ENCODE data around the gene ITSN2.

Gene ITSN2

GRCh38 chr2:24174851-24175277 lies 185.5 kb downstream of the ITSN2 start, which contains the start of gene FAM228A:
Gene FAM228A (plus strand): TSS chr2:24175053. CDS start chr2:24175481, 428 bp downstream.
- DNase-seq = no peak

GRCh38 chr2:24169023-24169422 lies 191.3 kb downstream of the ITSN2 start:
- no peak for DNase-seq

GRCh38 chr2:24164416-24164973 lies 195.8 kb downstream of the ITSN2 start:
- DNase-seq = peak; percentile 4

- DNase-seq = no peak
These were observed 196.7 kb downstream of the ITSN2 start for GRCh38 chr2:24163601-24164000.

GRCh38 chr2:24163186-24163585 lies 197.2 kb downstream of the ITSN2 start:
- DNase-seq = no peak

GRCh38 chr2:24162494-24162893 lies 197.8 kb downstream of the ITSN2 start:
- DNase-seq = no peak

- no peak for DNase-seq
These were observed 199.6 kb downstream of the ITSN2 start for GRCh38 chr2:24160761-24161160.

- DNase-seq = no peak
These were observed 200.6 kb downstream of the ITSN2 start for GRCh38 chr2:24159708-24160107.

GRCh38 chr2:24158131-24158530 lies 202.2 kb downstream of the ITSN2 start:
- no peak for DNase-seq

GRCh38 chr2:24153478-24153877 lies 206.9 kb downstream of the ITSN2 start:
- no peak for DNase-seq

Measured in CD4-positive, alpha-beta T cell treated with Interleukin-4 for 4 hours (primary cell).